Measurements from ENCODE around the gene TAF1C. TPM values are rescaled to one million over a fixed set of nuclear protein-coding genes. Genes with fewer than 3 reads are reported as not detected.

TAF1C gene
- total RNA-seq, 1 experiment from 2014 or later, result 27.8 TPM

GRCh38 chr16:84136331-84137125 lies 50.3 kb downstream of the TAF1C start:
- no peak for DNase-seq (ENCODE audit: low read depth)

DNA sequence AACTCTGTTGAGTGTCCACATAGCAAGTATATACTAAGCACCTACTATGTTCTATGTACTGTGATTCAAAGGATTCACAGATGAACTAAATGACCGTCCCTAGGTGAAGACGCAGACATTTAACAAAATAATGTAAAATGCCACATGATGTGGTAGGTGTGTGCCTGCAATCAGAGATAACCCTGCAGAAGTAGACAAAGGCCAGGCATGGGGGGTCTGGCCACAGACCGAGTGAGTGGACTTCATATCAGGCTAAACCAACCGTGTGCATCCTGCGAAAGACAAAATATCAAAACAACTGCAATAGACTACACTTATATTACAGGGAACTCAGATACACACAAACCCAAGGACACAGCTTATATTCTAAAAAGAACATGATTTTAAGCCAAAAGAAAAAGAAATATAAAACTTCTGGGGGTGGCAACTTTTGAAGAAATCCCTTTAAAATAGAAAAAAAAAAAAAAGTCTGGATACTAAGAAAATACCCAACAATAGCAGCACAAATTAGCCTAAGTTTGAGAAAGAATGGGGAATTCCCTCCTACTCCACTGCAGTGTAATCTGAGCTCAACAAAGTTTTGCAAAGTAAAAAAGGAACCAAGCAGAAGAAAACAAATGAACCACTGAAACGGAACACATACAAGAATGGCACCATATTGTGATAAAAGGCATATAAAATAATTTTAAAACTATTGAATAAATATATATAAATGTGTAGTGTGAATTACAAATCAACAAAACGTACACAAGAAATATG lies 54.2 kb downstream of the TAF1C start:
- DNase-seq (ENCODE audit: low read depth), result no peak

- no peak for DNase-seq (ENCODE audit: low read depth)
Observed at GRCh38 chr16:84131117-84131516, 55.7 kb downstream of the TAF1C start.

Other genes with a start within 250 kb of the TAF1C start
- gene OSGIN1, start 233.8 kb downstream of the TAF1C start, total RNA-seq (2014; rRNA removed; shearing (Covaris generic)), result 2.1 and 3.8 TPM in 2 replicates
- not detected in 2 replicates for gene NECAB2, start 218.8 kb downstream of the TAF1C start, total RNA-seq (2014; rRNA removed; shearing (Covaris generic))
- not detected in 2 replicates for gene SLC38A8, start 144.3 kb downstream of the TAF1C start, total RNA-seq (2014; rRNA removed; shearing (Covaris generic))
- 62.4 and 72.8 TPM in 2 replicates for gene MBTPS1, start 70.1 kb downstream of the TAF1C start, total RNA-seq (2014; rRNA removed; shearing (Covaris generic))
- 19.3 and 19.4 TPM in 2 replicates for gene HSDL1, start 41.9 kb downstream of the TAF1C start, total RNA-seq (2014; rRNA removed; shearing (Covaris generic))
- not detected in 2 replicates for gene DNAAF1, start 41.7 kb downstream of the TAF1C start, total RNA-seq (2014; rRNA removed; shearing (Covaris generic))
- gene ADAD2, start 4.1 kb upstream of the TAF1C start, total RNA-seq (2014; rRNA removed; shearing (Covaris generic)), result not detected in 2 replicates
- gene KCNG4, start 53.0 kb upstream of the TAF1C start, total RNA-seq (2014; rRNA removed; shearing (Covaris generic)), result not detected in 2 replicates
- 0.37 TPM in 1 of 2 replicates, not detected in the other for gene WFDC1, start 107.8 kb upstream of the TAF1C start, total RNA-seq (2014; rRNA removed; shearing (Covaris generic))
- not detected in 2 replicates for gene ATP2C2, start 181.5 kb upstream of the TAF1C start, total RNA-seq (2014; rRNA removed; shearing (Covaris generic))

Data from HT1080 (cell line).